ENCODE data around the gene TSPAN5.
"Not testable (repeated sequence)": the region's sequence is repeated elsewhere in the genome, so short reads cannot be mapped to it uniquely, and the experiment has no call there.

The TSPAN5 gene

GRCh38 chr4:98482847-98483806 lies 175.3 kb downstream of the TSPAN5 start:
- no peak for DNase-seq

- DNase-seq, result no peak
These were observed 175.9 kb downstream of the TSPAN5 start for GRCh38 chr4:98482503-98482846.

GRCh38 chr4:98481167-98481566 lies 177.2 kb downstream of the TSPAN5 start:
- DNase-seq, result no peak

DNA sequence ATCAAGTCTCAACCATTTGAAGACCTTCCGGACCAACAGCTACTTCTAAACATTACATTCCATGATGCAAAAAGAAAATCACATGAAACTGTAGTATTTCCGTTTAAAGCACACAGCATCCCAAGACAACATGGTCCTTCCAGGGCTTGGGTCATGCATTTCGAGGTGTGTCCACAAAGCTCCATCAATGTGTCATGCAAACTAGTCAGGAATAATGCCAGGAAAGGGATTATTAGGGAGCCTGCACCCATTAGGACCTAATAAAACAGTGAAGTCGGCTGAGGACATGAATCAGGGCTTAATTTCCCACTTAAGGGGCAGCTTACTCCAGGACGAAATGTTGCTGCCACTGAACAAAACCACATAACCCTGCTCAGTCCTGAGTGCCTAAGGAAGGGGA lies 177.9 kb downstream of the TSPAN5 start:
- no peak for DNase-seq

GRCh38 chr4:98479590-98479989 lies 178.8 kb downstream of the TSPAN5 start:
- DNase-seq, result not testable (repeated sequence)

- DNase-seq, result no peak
These were observed 181.5 kb downstream of the TSPAN5 start for GRCh38 chr4:98476891-98477290.

DNA sequence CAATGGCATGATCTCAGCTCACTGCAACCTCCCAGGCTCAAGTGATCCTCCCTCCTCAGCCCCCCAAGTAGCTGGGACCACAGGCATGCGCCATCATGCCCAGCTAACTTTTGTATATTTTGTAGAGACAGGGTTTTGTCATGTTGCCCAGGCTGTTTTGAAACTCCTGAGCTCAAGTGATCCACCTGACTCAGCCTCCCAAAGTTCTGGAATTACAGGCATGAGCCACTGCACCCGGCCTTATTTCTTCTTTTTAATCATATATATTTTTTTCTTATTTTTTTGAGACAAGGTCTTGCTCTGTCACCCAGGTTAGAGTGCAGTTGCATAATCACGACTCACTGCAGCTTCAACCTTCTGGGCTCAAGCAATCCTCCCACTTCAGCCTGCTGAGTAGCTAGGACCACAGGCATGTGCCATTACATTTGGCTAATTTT lies 184.0 kb downstream of the TSPAN5 start:
- no peak for DNase-seq

DNA sequence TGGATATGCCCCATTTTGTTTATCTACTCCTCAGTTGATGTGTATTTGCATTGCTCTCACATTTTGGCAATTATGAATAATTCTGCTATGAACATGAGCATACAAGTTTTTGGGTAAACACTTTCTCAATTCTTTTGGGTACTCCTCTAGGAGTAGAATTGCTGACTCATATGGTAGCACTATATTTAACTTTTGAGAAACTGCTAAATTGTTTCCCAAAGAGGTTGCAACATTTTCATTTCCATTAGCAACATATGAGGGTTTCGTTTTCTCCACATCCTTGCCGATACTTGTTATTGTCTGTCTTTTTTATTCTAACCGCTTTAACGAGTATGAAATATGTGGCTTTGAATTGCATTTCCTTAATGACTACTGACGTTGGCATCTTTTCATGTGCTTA lies 185.4 kb downstream of the TSPAN5 start:
- no peak for DNase-seq

DNA sequence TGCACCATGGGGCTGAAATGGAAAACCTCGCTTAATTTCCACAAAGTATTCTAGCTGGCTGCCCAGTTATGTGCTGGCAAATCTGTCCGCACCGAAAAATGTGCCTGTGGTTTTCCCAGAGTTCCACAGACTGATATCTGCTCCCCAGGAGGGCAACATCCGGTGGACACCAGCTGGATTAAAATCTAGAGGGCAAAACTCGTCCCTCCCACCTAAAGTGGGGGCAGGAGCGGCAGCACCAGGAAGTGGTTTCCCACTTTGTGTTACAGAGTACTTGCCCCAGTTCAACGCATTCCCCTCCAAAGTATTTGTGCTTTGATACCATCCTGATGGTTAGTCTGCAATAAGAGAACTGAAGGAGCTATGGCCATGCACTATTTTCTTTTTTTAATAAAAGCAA lies 187.6 kb downstream of the TSPAN5 start:
- no peak for DNase-seq

GRCh38 chr4:98470366-98470765 lies 188.0 kb downstream of the TSPAN5 start:
- DNase-seq, result no peak

GRCh38 chr4:98469771-98470170 lies 188.6 kb downstream of the TSPAN5 start:
- no peak for DNase-seq

DNA sequence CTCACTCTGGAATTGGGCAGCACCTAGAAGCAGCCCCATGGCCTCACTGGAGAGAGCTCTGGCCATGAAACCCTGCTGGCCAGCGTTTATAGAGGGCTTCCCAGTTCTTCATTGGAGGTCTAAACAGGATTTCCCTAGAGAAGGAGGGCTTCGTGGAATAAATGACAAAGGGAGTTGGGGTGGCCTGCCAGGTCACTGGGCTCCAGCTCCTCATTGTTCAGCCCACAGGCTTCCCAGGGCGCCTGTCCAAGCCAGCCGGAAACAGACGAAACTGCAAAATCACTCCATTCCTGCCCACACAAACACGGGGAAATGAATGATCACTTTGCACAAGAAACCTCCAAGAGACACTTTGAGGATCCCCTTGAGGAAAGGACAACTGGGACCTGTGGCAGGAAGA lies 189.7 kb downstream of the TSPAN5 start:
- DNase-seq, result no peak

DNA sequence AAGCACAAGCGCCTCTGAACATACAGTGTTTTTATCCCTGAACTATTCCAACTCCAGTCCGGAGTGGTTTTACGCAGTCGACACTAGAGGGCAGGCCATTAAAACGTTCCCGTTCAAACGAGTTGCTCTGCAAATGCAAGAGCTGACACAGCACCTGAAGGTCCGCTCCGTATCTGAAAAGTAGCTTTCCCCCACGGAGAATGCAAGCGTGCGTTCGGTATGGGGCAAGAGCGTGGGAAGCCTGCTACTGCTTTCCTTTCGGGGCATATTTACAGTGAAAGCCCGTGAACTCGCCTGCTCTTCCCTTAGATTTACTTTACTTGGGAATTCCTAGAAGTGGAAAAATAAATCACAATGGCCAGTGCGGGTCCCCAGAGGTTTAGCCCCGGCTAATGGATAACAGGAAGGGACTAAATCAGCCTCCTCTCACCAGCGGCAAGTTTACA lies 190.8 kb downstream of the TSPAN5 start:
- peak; percentile 82 for DNase-seq

DNA sequence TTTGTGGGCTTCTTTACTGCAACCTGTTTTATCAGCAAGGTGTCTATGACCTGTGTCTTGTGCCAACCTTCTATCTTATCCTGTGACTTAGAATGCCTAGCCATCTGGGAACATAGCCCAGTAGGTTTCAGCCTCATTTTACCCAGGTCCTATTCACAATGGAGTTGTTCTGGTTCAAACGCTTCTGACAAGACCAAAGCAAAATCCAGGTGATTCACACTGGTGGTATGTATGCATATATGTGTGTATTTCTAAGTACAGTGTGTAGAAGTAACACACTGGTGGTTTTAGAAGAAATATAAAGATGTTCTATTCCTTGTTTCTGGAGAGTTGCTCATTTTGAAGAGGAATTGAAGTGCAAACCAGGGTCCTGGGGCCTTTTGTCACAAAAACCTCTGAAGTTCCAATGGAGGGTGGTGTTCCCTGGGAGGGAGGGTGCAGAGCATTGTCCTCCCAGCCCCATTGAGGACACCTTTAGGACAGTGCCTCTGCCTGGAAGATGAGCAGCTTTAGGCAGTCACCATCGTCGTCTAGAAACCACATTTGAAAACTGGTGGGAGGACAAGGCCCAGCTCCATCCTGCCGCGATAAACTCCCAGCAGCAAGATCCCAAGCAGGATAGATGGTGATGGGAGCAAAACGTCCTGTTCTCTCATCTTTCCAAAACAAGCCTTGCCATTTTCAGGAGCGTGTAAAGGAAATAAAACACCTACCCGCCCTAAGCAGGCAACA lies 191.4 kb downstream of the TSPAN5 start:
- DNase-seq, result no peak

DNA sequence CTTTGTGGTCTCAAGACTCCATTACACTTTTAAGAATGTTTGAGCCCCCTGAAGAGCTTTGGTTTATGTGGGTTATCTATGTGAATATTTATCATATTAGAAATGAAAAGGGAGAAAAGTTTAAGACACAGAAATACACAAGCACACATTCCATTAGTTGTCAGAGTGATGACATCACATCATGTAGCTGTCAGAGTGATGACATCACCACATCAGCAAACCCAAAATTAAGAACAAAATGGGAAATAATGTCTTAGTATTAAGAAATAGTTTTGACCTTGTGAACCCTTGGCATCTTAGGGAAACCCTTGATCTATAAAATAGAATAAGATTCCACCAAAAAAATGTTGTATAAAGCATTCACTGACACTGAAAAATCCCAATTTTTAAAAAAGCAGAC lies 195.9 kb downstream of the TSPAN5 start:
- DNase-seq, result no peak

DNA sequence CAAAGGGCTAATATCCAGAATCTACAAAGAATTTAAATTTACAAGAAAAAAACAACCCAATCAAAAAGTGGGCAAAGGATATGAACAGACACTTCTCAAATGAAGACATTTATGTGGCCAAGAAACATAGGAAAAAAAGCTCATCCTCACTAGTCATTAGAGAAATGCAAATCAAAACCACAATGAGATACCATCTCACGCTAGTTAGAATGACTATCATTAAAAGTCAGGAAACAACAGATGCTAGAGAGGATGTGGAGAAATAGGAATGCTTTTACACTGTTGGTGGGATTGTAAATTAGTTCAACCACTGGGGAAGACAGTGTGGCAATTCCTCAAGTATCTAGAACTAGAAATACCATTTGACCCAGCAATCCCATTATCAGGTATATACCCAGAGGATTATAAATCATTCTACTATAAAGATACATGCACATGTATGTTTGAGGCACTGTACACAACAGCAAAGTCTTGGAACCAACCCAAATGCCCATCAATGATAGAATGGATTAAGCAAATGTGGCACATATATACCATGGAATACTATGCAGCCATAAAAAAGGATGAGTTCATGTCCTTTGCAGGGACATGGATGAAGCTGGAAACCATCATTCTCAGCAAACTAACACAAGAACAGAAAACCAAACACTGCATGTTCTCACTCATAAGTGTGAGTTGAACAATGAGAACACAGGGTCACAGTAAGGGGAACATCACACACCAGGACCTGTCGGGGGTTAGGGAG lies 197.1 kb downstream of the TSPAN5 start:
- DNase-seq, result not testable (repeated sequence)

DNA sequence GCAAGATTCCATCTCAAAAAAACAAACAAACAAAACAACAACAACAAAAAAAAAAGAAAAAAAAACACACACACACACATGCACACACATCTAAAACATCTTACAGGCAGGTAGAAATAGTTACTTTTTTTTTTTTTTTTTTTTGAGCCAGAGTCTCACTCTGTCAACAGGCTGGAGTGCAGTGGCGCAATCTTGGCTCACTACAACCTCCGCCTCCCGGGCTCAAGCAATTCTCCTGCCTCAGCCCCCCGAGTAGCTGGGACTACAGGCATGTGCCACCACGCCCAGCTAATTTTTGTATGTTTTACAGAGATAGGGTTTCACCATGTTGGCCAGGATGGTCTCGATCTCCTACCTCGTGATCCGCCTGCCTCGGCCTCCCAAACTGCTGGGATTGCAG lies 201.0 kb downstream of the TSPAN5 start:
- DNase-seq, result not testable (repeated sequence)

GRCh38 chr4:98452091-98452490 lies 206.3 kb downstream of the TSPAN5 start:
- DNase-seq, result no peak

GRCh38 chr4:98448908-98449307 lies 209.5 kb downstream of the TSPAN5 start:
- peak; percentile 27 for DNase-seq

GRCh38 chr4:98447648-98448047 lies 210.8 kb downstream of the TSPAN5 start:
- no peak for DNase-seq

GRCh38 chr4:98446499-98447375 lies 211.7 kb downstream of the TSPAN5 start:
- DNase-seq, result peak; percentile 76

DNA sequence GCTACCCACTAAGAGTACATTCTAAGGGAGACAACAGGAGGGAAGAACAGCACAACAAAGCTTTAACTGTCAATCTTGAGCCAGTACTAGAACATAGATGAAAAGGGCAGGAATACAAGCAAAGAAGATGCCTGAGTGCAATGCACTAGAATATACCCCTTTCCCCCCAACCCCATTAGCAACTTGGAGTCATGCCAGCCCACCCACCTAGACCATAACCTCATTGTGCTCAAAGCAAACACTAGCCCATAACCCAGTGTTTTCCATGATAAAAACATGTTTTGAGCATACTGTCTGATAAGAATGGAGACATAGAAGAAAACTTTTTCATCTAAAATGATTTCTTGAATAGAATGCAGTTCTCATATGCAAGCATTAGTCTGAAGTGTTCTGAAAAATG lies 214.0 kb downstream of the TSPAN5 start:
- no peak for DNase-seq
